Measurements from ENCODE around the gene KIF21B.

- TF ChIP-seq CTCF (IDR thresholded peaks at IDR 0.05; ENCODE audit: low read length), result no peak
- TF ChIP-seq EZH2 (IDR thresholded peaks at IDR 0.05; ENCODE audit: borderline replicate concordance, low read length), result no peak
These were observed 14.7 kb downstream of the KIF21B start for GRCh38 chr1:201008666-201009360.

Measured in OCI-LY1 (cell line).